Measurements from ENCODE around the gene MYL3. TPM values are rescaled to one million over a fixed set of nuclear protein-coding genes. Genes with fewer than 3 reads are reported as not detected.

Gene MYL3
- total RNA-seq, 3 donors from 2014 or later: 5.9 to 8.5 (median 6.2) TPM

DNA sequence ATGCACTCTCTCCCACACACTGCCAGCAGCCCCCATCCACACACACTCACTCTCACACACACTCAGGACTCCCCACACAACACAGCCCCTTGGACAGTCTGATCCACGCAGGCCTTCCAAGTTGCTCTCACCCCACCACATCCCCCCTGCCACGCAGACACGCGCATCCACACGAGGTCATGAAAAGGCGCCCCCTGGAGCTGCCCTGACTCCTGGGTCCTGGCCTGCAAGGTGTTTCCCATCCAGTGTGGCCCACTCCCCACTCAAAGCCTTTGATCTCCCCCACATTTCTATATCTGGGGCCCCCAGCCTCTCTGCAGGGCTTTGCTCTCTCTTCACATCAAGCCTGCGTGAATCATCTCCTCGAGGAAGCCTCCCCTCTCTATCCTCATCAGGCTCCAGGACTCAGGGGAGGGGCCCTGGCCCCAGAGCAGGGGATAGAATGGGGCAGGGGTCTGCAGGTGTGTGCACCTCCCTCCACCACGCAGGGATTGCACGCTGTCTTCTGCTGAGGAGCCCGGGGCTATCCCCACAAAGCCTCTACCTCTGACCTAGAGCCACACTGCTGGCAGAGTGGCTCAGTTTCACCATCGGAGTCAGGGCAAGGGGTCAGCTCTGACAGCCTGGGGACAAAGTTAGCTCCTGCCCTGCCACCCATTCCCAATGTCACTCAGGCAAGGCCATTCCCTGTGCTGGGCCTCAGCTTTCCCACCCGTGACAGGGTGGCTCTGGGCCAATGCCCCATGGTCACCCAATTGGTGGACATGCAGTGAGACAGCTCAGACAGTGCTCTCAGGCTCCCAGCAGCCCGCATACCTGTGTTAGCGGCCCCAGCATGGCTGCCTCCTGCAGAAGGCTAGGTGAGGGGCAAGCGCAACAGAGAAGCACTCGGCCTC is 6.4 kb downstream of the MYL3 start:
- no peaks in the 10 kb centered on the region for H3K4me1 ChIP-seq
- DNase-seq (ENCODE audit: low spot score in 2 of 2): peak in 1 of 2 donors; percentile 41
- no peak overlapping the region for H3K27ac ChIP-seq
- TF ChIP-seq POLR2A (IDR thresholded peaks at IDR 0.05) (no peak), POLR2AphosphoS5 (IDR thresholded peaks at IDR 0.05) (no peak)
- TF ChIP-seq, protein P1, sequence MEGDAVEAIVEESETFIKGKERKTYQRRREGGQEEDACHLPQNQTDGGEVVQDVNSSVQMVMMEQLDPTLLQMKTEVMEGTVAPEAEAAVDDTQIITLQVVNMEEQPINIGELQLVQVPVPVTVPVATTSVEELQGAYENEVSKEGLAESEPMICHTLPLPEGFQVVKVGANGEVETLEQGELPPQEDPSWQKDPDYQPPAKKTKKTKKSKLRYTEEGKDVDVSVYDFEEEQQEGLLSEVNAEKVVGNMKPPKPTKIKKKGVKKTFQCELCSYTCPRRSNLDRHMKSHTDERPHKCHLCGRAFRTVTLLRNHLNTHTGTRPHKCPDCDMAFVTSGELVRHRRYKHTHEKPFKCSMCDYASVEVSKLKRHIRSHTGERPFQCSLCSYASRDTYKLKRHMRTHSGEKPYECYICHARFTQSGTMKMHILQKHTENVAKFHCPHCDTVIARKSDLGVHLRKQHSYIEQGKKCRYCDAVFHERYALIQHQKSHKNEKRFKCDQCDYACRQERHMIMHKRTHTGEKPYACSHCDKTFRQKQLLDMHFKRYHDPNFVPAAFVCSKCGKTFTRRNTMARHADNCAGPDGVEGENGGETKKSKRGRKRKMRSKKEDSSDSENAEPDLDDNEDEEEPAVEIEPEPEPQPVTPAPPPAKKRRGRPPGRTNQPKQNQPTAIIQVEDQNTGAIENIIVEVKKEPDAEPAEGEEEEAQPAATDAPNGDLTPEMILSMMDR (IDR thresholded peaks at IDR 0.05): no peak
- no peak overlapping the region for H3K4me3 ChIP-seq
- no peaks in the 10 kb centered on the region for H3K36me3 ChIP-seq
- intact Hi-C loops (cut with DNase I; ENCODE audit: low total_unique reads): no loop called here
- H3K9me3 ChIP-seq: no peaks in the 10 kb centered on the region
- no peaks in the 10 kb centered on the region for H3K27me3 ChIP-seq

DNA sequence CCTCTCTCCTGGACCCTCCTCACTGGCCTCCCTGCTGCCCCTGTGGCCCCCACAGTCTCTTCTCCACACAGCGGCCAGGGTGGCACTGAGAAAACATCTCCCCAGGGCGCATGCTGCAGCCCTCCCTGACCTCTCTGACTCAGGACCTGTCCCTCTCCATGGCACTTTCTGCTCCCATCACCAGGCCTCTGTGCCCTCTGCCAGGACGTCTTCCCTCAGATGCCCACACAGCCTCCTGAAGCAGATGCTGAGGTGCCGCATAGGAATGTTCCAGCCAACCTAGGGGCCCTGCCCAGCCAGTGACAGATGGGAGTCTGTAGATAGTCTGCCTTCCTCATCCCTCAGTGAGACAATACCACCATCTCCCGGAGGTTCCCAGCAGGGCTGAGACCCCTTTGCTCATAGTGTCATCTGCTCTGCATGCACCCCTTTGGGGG is 8.7 kb downstream of the MYL3 start:
- Histone ChIP-seq H3K9me3 (no peaks in the 10 kb centered on the region), H3K4me1 (no peaks in the 10 kb centered on the region), H3K36me3 (no peaks in the 10 kb centered on the region), H3K27ac (no peak overlapping the region), H3K4me3 (no peak overlapping the region), H3K27me3 (no peaks in the 10 kb centered on the region)
- TF ChIP-seq POLR2AphosphoS5 (IDR thresholded peaks at IDR 0.05) (no peak), POLR2A (IDR thresholded peaks at IDR 0.05) (no peak)
- TF ChIP-seq, protein P1 (IDR thresholded peaks at IDR 0.05): no peak
- DNase-seq (ENCODE audit: low spot score in 2 of 2): peak in 1 of 2 donors; percentile 44
- intact Hi-C loops (cut with DNase I; ENCODE audit: low total_unique reads): no loop called here

DNA sequence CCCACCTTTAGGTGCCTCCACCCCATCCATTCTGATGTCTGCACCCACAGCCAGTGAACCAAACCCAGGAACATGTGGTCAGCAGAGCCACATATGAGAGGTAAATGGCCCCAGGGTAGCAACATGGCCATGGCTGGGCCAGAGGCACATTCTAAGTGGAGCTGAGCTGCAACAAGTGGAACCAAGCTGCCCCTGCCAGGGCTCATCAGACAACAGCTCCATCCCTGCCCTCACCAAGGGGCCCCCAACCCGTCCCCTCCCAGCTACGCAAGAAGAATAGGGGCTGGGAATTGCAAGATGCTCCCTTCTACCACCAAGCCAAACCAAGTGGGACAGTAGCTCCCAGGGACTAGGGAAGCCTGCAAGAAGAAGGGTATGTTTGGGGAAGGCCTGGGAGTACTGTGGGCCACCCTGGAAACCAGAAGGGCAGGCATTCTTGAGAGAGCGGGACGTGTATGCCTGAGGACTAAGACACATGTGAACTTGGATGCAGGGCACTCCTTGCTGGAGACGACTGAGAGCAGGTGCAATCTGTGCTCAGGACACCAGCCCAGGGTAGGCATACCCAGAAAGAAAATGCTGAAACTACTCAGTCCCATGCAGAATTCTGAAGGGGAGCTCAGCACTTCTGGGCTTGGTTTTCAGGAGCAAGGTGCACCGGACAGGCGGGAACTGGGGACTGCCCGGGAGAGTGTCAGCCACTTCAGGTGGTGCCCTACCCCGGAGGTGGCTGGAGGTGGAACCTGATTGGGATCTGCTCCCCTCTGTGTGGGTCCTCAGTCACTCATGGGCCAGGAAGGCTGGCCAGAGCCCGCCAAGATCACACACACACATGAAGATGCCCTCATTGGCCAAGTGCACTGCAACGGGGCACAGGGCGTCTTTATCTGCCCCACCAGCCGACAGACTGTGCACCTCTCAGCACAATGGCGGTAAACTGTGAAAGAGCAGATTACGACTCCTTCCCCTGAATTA is 9.5 kb downstream of the MYL3 start:
- peak in 1 of 2 donors; percentile 36 for DNase-seq (ENCODE audit: low spot score in 2 of 2)
- H3K36me3 ChIP-seq: no peaks in the 10 kb centered on the region
- no peak overlapping the region for H3K4me3 ChIP-seq
- intact Hi-C loops (cut with DNase I; ENCODE audit: low total_unique reads): no loop called here
- H3K9me3 ChIP-seq: no peaks in the 10 kb centered on the region
- H3K27me3 ChIP-seq: no peaks in the 10 kb centered on the region
- H3K27ac ChIP-seq: no peak overlapping the region
- TF ChIP-seq, protein P1 (IDR thresholded peaks at IDR 0.05): no peak
- TF ChIP-seq POLR2AphosphoS5 (IDR thresholded peaks at IDR 0.05) (no peak), POLR2A (IDR thresholded peaks at IDR 0.05) (no peak)
- no peaks in the 10 kb centered on the region for H3K4me1 ChIP-seq

DNA sequence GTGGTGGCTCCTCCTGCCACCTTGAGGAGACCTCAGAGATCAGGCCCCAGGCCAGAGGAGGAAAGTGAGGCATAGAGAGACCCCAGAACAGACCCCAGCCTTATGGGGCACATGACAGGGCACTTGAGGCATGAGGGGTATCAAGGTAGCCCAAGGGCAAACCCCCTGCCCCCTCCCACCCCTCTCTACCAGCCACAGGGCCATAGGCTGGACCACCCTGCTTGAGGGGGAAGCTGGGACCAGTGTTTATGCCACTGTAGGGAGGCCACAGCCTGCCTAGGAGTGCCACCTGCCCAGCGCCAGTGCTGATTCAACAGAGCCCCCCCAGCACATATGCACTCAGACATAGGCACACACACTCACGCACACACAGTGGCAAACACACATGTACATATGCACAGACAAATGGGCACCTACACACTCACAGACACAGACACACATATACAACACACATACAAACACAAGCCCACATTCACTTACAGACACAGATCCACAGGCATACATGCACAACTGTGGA is 10.3 kb downstream of the MYL3 start:
- no peak for DNase-seq (ENCODE audit: low spot score in 2 of 2)
- no peaks in the 10 kb centered on the region for H3K4me1 ChIP-seq
- H3K27me3 ChIP-seq: no peaks in the 10 kb centered on the region
- H3K9me3 ChIP-seq: no peaks in the 10 kb centered on the region
- H3K27ac ChIP-seq: no peak overlapping the region
- no peak for TF ChIP-seq POLR2A (IDR thresholded peaks at IDR 0.05)
- TF ChIP-seq POLR2AphosphoS5 (IDR thresholded peaks at IDR 0.05): no peak
- TF ChIP-seq, protein P1 (IDR thresholded peaks at IDR 0.05): no peak
- no peaks in the 10 kb centered on the region for H3K36me3 ChIP-seq
- no peak overlapping the region for H3K4me3 ChIP-seq
- intact Hi-C loops (cut with DNase I; ENCODE audit: low total_unique reads): no loop called here

Data from breast epithelium (tissue), 4 donors.